Prostate gland (tissue), 2 donors: ENCODE measurements around the gene DDI1.

Source experiments
- POLR2A ChIP-seq: fragments of 450-650 bp; IDR thresholded peaks from one replicate; pipeline ENCODE4 v1.6.1; 2016; ENCODE audit warnings: antibody characterized with exemption, mild to moderate bottlenecking
- POLR2AphosphoS5 ChIP-seq: sonication (generic); formaldehyde crosslinking; IDR thresholded peaks from one replicate; pipeline ENCODE4 v1.6.1; 2017; ENCODE audit warnings: antibody characterized with exemption
- TF ChIP-seq, protein P1 (sequence below), 4 experiments: fragments of 200-600 bp in 2 of 4; fragments of 450-650 bp in 2 of 4; sonication (generic) in 2 of 4; IDR thresholded peaks; 1 replicate in 3 of 4; 2 replicates in 1 of 4; pipeline ENCODE4 v1.5.1; 2016 to 2019; ENCODE audit warnings: antibody characterized with exemption in 4 of 4, mild to moderate bottlenecking in 2 of 4, moderate library complexity in 2 of 4

DNA sequence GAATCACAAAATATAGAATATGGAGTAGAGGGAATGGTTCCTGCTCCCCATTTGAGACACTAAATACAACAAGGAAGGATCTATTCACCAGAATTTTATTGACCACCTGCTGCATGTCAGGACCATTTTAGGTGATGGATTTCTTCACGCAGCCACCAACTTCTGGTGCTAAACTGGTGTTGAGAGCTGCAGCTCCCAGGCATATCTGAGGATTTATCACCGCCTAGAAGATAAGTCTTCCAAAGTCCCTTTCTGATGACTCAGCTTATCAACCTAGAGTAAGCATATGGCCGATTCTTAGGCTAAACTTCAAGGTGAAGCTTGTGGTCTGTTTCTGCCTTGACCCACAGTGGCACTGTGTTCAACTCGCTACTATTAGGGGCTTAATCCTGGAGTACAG, 6.7 kb downstream of the DDI1 start:
- TF ChIP-seq POLR2A (no peak), POLR2AphosphoS5 (no peak)
- TF ChIP-seq, protein P1, sequence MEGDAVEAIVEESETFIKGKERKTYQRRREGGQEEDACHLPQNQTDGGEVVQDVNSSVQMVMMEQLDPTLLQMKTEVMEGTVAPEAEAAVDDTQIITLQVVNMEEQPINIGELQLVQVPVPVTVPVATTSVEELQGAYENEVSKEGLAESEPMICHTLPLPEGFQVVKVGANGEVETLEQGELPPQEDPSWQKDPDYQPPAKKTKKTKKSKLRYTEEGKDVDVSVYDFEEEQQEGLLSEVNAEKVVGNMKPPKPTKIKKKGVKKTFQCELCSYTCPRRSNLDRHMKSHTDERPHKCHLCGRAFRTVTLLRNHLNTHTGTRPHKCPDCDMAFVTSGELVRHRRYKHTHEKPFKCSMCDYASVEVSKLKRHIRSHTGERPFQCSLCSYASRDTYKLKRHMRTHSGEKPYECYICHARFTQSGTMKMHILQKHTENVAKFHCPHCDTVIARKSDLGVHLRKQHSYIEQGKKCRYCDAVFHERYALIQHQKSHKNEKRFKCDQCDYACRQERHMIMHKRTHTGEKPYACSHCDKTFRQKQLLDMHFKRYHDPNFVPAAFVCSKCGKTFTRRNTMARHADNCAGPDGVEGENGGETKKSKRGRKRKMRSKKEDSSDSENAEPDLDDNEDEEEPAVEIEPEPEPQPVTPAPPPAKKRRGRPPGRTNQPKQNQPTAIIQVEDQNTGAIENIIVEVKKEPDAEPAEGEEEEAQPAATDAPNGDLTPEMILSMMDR (IDR thresholded peaks at IDR 0.05), result no peak
